Activated CD4-positive, CD25-positive, alpha-beta regulatory T cell treated with anti-CD3 and anti-CD28 coated beads, Interleukin-2, amount 50 U/mL, for 24 hours (primary cell): Measurements from ENCODE around the gene MIDN.

ENCODE experiments used
- ATAC-seq, 2 donors: fragments of 150-1000 bp; cut with Tn5 transposase; one replicate each; pipeline ENCODE4 v1.10.0; 2021; ENCODE audit warnings: mild to moderate bottlenecking in 1 of 2, moderate library complexity in 1 of 2

MIDN gene

GRCh38 chr19:1283207-1283916, 35.0 kb downstream of the MIDN start:
- no peak for ATAC-seq

DNA sequence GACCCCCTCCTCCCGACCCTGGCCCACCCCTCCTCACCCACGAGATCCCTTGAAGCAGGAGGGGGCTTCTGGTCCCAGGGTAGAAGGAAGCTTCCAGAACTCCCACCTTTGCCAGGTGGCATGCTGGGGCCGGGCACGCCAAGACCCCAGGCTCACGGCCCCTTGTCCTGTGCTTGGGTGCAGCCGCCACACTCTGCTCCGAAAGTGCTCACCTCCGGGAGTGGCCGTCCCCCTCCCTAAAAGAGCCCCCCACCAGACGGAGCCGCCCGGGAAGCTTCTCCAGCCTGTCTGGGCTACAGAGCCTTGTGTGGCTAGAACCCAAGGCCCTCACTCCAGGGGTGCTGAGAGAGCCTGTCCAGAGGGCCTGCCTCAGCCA, 35.5 kb downstream of the MIDN start:
- ATAC-seq: no peak

- ATAC-seq: no peak
Measured at GRCh38 chr19:1284293-1284978, 36.1 kb downstream of the MIDN start.

DNA sequence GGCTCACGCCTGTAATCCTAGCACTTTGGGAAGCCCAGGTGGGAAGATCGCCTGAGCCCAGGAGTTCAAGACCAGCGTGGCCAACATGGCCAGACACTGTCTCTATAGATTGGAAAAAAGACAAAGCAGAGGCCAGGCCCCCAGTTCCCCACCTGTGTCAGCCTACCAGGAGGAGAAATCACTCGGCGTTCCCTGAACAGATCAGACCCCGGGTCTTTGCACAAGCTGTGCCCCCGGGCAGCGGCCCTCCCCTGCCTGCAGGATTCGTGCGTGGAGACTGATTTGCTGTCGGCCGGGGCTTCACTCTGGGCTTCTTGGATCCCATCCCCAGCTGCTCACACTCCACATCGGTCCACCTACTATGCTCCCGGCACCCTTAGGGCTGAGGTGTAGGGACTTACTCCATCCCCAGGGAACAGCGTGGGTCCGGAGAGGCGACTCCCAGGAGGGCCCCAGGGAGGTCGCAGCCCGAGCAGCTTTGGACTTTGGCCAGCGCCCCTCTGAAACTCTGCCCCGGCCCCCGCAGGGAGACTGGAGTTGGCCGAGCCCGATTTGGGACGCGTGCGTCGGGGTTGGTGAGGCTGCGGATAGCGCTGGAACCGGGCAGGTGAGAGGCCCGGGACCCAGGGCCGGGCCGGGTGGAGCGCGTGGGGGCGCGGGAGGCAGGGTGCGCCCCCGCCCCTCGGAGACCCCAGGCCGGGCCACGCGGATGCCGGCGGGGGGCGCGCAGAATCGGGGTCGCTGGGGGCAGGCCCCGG, 36.8 kb downstream of the MIDN start:
- no peak for ATAC-seq

DNA sequence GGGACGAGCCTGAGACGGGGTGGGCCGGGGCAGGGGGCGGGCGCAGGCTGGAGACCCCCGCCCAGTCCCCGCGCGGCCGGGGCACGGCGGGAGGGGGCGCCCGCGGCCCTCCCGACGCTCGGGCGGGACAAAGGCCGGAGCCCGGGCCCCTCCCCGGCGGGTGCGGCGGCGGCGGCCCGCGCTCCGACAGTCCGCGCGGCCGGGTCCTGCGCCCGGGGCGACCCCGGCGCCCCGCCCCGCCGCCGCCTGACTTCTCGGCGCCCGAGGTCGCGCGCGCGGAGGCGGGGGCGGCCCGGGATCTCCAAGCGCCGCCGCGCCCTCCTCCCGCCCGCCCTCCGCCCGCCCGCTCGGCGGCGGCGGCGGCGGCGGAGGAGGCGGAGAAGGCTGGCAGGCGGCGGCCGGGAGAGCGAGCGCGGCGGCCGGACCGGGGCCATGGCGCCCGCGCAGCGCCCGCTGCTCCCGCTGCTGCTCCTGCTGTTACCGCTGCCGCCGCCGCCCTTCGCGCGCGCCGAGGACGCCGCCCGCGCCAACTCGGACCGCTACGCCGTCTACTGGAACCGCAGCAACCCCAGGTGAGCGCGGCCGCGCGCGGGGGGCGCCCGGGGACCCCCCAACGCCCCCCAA, 37.5 kb downstream of the MIDN start, which contains the start of gene EFNA2:
EFNA2 (plus strand) TSS at position 137 of the 624 bp plus-strand sequence; CDS start at position 433, 296 bp downstream.
- no peak for ATAC-seq

DNA sequence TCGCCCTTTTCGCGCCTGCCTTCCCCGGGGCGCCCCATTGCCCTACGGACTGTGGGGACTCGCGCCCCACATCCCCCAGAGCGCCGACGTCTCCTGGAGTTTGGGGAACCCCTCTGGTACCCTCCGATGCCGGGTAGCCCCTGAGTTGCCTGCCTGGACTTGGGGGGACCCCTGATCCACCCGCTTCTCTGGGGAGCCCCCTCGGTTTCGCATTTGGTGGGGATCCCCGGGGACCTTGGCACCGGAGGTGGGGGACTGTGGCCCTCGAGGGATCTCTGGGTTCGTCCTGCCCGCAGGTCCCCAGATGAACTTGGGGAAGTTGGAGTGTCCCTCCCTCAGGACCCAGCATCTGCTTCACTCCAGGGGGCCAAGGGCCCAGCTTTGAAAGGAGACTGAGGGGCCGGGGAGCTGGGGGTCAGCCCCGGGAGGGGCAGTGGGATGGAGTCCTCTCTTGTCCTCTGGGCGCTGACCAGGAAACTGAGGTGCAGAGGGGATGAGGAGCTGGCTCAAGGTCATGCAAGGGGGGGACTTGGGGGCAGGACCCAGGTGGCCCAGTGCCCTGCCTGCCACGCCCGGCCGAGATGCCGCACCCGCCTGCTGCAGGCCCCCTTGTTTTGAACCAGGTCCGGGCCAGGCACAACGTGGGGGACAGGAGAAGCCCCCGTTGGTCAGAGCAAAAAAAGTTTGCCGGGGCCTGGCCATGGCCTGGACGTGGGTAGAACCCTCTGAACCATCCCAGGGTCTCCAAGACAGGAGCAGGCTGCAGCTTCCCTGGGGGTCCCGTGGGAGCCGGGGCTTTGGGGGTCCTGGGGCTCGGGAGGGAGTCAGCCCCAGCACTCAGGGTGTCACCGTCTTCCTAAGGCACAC, 38.3 kb downstream of the MIDN start:
- ATAC-seq: no peak

GRCh38 chr19:1287354-1288225, 39.2 kb downstream of the MIDN start:
- ATAC-seq: no peak

GRCh38 chr19:1288226-1288612, 39.8 kb downstream of the MIDN start:
- ATAC-seq: no peak

DNA sequence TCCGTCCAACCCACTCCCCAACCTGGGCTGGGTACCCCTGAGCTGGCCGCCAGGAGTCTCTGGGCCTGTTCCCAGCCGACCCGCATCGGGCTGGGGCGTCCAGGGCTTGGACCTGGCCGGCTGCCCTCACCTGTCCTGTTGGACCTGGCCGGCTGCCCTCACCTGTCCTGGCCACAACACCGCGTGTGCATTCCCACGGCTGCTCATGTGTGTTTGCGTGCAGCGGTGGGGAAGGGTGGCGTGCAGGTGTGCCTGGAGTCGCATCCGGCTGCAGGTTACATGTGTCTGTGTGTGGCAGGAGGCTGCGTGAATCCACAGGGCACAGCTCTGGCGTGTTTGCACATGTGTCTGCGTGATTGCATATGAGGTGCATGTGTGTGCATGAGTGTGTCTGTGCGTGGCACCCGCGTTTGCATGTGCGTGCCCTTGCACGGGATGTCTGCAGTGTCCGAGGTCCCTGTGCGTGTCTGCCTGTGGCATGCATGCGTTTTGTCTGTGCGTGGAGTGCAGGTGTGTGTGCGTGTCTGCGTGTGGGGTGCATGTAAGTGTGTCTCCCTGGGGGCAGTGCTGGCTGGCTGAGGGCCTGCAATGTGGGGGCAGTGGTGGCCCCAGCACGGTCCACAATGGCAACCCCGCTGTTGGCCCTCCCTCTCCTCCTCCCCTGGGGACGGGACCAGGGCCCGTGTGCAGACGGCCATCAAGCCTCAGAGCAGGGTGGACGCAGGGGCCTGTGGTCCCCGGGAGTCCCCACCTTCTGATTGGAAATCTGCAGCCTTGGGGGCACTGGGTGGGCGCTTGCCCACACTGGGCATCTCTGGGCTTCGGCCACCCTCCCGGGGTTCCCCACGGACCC, 40.7 kb downstream of the MIDN start:
- ATAC-seq: no peak

DNA sequence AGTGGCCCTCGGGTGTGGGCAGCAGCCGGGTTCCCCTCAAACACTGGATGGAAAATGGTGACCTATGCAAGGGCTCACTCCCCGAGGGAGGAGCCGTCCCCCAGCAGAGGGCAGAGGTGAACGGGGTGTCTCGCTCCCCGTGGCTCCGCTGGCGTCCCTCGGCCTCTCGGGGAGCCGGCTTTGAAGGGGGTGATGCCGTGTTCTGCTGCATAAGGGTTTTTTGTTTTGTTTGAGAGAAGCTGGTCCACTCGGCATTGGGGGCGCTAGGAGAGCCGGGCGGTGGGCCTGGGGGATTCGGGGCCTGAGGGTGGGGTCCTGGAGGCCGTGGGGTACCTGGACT, 41.3 kb downstream of the MIDN start:
- ATAC-seq: no peak

GRCh38 chr19:1290196-1290702, 41.9 kb downstream of the MIDN start:
- ATAC-seq: no peak

GRCh38 chr19:1290703-1291651, 42.6 kb downstream of the MIDN start:
- no peak for ATAC-seq

- no peak for ATAC-seq
Measured at GRCh38 chr19:1291761-1292418, 43.5 kb downstream of the MIDN start.

DNA sequence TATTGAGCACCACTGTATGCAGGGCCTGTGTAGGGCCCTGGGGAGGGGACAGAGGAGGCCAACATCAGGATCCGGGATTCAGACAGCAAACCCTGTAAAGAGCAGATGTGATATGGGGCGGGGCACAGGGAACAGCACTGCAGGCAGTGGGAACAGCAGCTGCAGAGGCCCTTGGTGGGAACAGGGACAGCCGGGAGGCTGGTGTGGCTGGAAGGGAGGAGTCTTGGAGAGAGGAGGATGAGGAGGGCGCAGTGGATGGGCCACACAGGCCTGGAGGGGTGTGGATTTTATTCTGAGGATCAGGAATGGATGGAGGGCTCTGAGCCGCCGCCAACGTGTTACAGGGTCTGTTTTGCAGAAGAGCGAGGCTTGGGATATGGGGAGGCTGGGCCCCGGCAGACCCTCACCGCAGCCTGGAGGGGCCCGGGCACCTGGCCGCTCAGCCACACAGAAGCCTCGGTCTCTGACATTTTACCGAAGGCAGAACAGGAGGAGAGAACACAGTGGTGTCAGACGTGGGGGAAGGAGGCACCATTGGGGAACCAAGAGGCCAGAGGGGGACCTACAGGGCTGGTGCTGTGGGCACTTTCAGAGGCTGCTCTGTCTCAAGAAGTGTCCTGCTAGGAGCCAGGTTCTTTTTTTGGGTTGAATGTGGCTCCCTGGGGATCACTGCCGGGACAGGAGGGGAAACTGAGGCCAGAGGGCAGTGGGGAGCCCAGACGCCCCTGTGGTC, 44.2 kb downstream of the MIDN start:
- ATAC-seq: no peak

- no peak for ATAC-seq
Measured at GRCh38 chr19:1293782-1294604, 45.6 kb downstream of the MIDN start.

GRCh38 chr19:1294688-1295087, 46.3 kb downstream of the MIDN start:
- no peak for ATAC-seq
